Endothelial cell of umbilical vein (primary cell): ENCODE measurements around the gene PACSIN2. TPM values are rescaled to one million over a fixed set of nuclear protein-coding genes. Genes with fewer than 3 reads are reported as not detected.

Experiments used
- BruUV-seq: library from RNA; stranded (reverse); fragments of 400-500 nt; replicated peaks from 2 replicates; lab custom pipeline; 2021; lab: Mats Ljungman, UMichigan
- CTCF ChIA-PET: fragments of 300-600, 350-600 bp; sonication (Branson Sonifier 250); formaldehyde crosslinking; loops from one replicate; lab custom pipeline; 2021; ENCODE audit warnings: antibody characterized with exemption, inconsistent platforms; lab: Charles Lee
- POLR2A ChIA-PET: fragments of 300-600, 350-600 bp; sonication (Branson Sonifier 250); formaldehyde crosslinking; loops from one replicate; lab custom pipeline; 2021; ENCODE audit warnings: antibody characterized with exemption, inconsistent platforms; lab: Charles Lee
- DNase-seq: peaks from one replicate; pipeline ENCODE4 v3.0.0-alpha.2; 2011; ENCODE audit warnings: low read depth, low spot score
- FAIRE-seq: peaks from 2 replicates; lab custom pipeline; 2011; peaks lifted over from hg19 to GRCh38; lab: Jason Lieb, UNC
- H2AFZ ChIP-seq: 2 replicates; pipeline ENCODE4 v1.6.0; 2012; ENCODE audit warnings: low read depth, low read length, control low read depth, inconsistent platforms
- H3K27ac ChIP-seq: 2 replicates; pipeline ENCODE4 v1.5.1; 2011; ENCODE audit warnings: low read depth, mild to moderate bottlenecking, control low read depth, low read length, moderate library complexity; ENCODE audit not compliant: insufficient read depth
- H3K27me3 ChIP-seq, 2 experiments: 2 replicates each; pipeline versions ENCODE4 v1.6.0 to v1.6.1; 2011; ENCODE audit warnings: low read length in 2 of 2, mixed read lengths in 1 of 2; ENCODE audit not compliant: control insufficient read depth in 2 of 2, insufficient read depth in 2 of 2
- H3K36me3 ChIP-seq, 2 experiments: 2 replicates in 1 of 2; 3 replicates in 1 of 2; pipeline ENCODE4 v1.5.1; 2011; ENCODE audit warnings: low read length in 2 of 2, mild to moderate bottlenecking in 1 of 2, moderate library complexity in 1 of 2; ENCODE audit not compliant: control insufficient read depth in 2 of 2, insufficient read depth in 2 of 2; ENCODE audit errors: extremely low read depth in 1 of 2
- H3K4me1 ChIP-seq: 3 replicates; pipeline ENCODE4 v1.5.1; 2011; ENCODE audit warnings: mild to moderate bottlenecking, low read length; ENCODE audit not compliant: control insufficient read depth, insufficient read depth; ENCODE audit errors: extremely low read depth
- H3K4me2 ChIP-seq: 2 replicates; pipeline ENCODE4 v1.6.1; 2011; ENCODE audit warnings: low read length, control low read depth, mixed read lengths; ENCODE audit not compliant: insufficient read depth
- H3K4me3 ChIP-seq, 3 experiments: fragments of 200-600 bp in 1 of 3; sonication (generic), shearing (Covaris generic) in 1 of 3; replicated peaks in 1 of 3; 2 replicates each; pipeline ENCODE4 v1.5.1; 2011 to 2016; ENCODE audit warnings: control low read depth in 3 of 3, low read length in 3 of 3, mild to moderate bottlenecking in 2 of 3, inconsistent platforms in 1 of 3, low read depth in 1 of 3, moderate library complexity in 1 of 3; ENCODE audit not compliant: insufficient read depth in 1 of 3
- H3K79me2 ChIP-seq: 2 replicates; pipeline ENCODE4 v1.6.0; 2012; ENCODE audit warnings: low read length, inconsistent platforms; ENCODE audit not compliant: control insufficient read depth, insufficient read depth
- H3K9ac ChIP-seq: replicated peaks from 2 replicates; pipeline ENCODE3; 2011; ENCODE audit warnings: low read length, control low read depth; ENCODE audit not compliant: insufficient read depth; ENCODE audit errors: extremely low read depth
- H3K9me1 ChIP-seq: replicated peaks from 3 replicates; pipeline ENCODE4 v1.6.0; 2011; ENCODE audit warnings: mild to moderate bottlenecking, low read length; ENCODE audit not compliant: control insufficient read depth, insufficient read depth; ENCODE audit errors: extremely low read depth
- H3K9me3 ChIP-seq: replicated peaks from 2 replicates; pipeline ENCODE4 v1.5.1; 2012; ENCODE audit warnings: low read length, inconsistent platforms; ENCODE audit not compliant: control insufficient read depth, insufficient read depth
- H4K20me1 ChIP-seq: replicated peaks from 2 replicates; pipeline ENCODE3; 2011; ENCODE audit warnings: mild to moderate bottlenecking, low read length; ENCODE audit not compliant: control insufficient read depth, insufficient read depth; ENCODE audit errors: extremely low read depth
- EZH2 ChIP-seq: IDR thresholded peaks from 2 replicates; pipeline ENCODE4 v1.6.1; 2012; ENCODE audit warnings: borderline replicate concordance, low read depth, mild to moderate bottlenecking, moderate library complexity, low read length, inconsistent platforms; ENCODE audit not compliant: severe bottlenecking
- FOS ChIP-seq: IDR thresholded peaks from 2 replicates; pipeline ENCODE4 v1.6.1; 2011; ENCODE audit warnings: mild to moderate bottlenecking, low read length, moderate library complexity, borderline replicate concordance; ENCODE audit not compliant: insufficient read depth
- GATA2 ChIP-seq: IDR thresholded peaks from 2 replicates; pipeline ENCODE4 v1.7.0; 2011; ENCODE audit warnings: low read depth, mild to moderate bottlenecking, moderate library complexity, mixed read lengths, low read length; ENCODE audit not compliant: insufficient read length, insufficient read depth
- JUN ChIP-seq: IDR thresholded peaks from 2 replicates; pipeline ENCODE4 v1.6.1; 2011; ENCODE audit warnings: borderline replicate concordance, low read depth; ENCODE audit not compliant: insufficient read length, insufficient read depth
- MYC ChIP-seq: IDR thresholded peaks from one replicate; pipeline ENCODE4 v1.6.1; 2011; ENCODE audit warnings: mild to moderate bottlenecking, low read depth, low read length
- POLR2A ChIP-seq: IDR thresholded peaks from 2 replicates; pipeline ENCODE4 v1.6.1; 2012; ENCODE audit warnings: low read depth, mild to moderate bottlenecking, control low read depth, low read length
- POLR2AphosphoS5 ChIP-seq: IDR thresholded peaks from 2 replicates; pipeline ENCODE4 v1.6.1; 2012; ENCODE audit warnings: low read depth, mild to moderate bottlenecking, control low read depth, low read length, moderate library complexity; ENCODE audit not compliant: insufficient read depth
- dilution Hi-C: fragments of 300-500 bp; cut with MboI; formaldehyde crosslinking; loops from one replicate; pipeline ENCODE4 v1.15.0; 2019; ENCODE audit warnings: low sequenced_read_pairs; ENCODE audit not compliant: extremely low pct_ligation_motif_present
- intact Hi-C: fragments of 100-400 bp; cut with micrococcal nuclease; formaldehyde crosslinking; loops from one replicate; pipeline ENCODE4 v1.10.0; 2022
- polyA plus RNA-seq, 4 experiments: library from polyadenylated mRNA; depleted of rRNA in 3 of 4; stranded (reverse) in 3 of 4; unstranded in 1 of 4; fragments of >200 nt; gene quantifications; 2 replicates each; pipeline versions ENCODE4 v1.2.1 to v1.2.3, GENCODE V29; 2011 to 2012; ENCODE audit warnings: missing spikeins in 1 of 4
- total RNA-seq: library from RNA; stranded (reverse); gene quantifications from 2 replicates; pipeline ENCODE4 v1.2.3, GENCODE V29; 2021
- TF ChIP-seq, protein P1 (sequence below), 2 donors: IDR thresholded peaks; 1 replicate in 1 of 2; 2 replicates in 1 of 2; pipeline ENCODE4 v1.5.1; 2011; ENCODE audit warnings: low read length in 2 of 2, mild to moderate bottlenecking in 2 of 2, moderate library complexity in 2 of 2, control low read depth in 1 of 2, inconsistent platforms in 1 of 2, low read depth in 1 of 2; ENCODE audit not compliant: insufficient read depth in 1 of 2; ENCODE audit errors: extremely low read depth in 1 of 2
- TF ChIP-seq, protein P2 (sequence below): IDR thresholded peaks from 2 replicates; pipeline ENCODE4 v1.6.1; 2011; ENCODE audit not compliant: insufficient read depth, insufficient read length

PACSIN2 gene
- total and polyA plus RNA-seq, 2 donors (not counting 3 experiments of a cell fraction or from before 2014, with no cell fraction given), result 46.2 to 64.5 TPM

DNA sequence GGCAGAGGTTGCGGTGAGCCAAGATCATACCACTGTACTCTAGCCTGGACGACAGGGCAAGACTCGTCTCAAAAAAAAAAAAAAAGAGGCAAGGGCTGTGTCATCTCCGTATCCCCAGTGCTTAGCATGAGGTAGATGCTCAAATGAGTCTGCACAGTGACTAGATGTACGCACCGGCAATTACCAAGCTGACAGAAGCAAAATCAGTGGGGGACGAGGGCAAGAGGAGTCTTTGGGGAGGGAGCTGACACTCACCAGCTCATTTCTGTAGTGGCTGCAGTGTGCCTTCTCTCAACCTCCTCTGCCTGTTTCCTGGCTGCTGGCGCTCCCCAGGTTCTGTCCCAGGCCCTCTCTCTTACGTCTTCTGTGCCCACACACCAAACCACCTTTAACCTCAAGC, 69.9 kb downstream of the PACSIN2 start:
- H3K9me1 ChIP-seq, result no peaks in the 10 kb centered on the region
- BruUV-seq, result no TSS peak
- H2AFZ ChIP-seq, result no peak overlapping the region
- no peaks in the 10 kb centered on the region for H3K27me3 ChIP-seq
- no peak for DNase-seq
- no peak overlapping the region for H3K27ac ChIP-seq
- POLR2A ChIA-PET, result interaction anchor here (0.7 kb wide), 1 partner anchor 71 kb away, joined by 5 read pairs; no protein-coding TSS in a partner anchor
- no peak overlapping the region for H3K4me2 ChIP-seq
- no peak overlapping the region for H3K4me3 ChIP-seq
- intact Hi-C loops (no loop called here), dilution Hi-C loops (no loop called here)
- no peak for TF ChIP-seq POLR2AphosphoS5
- no peak for TF ChIP-seq GATA2
- TF ChIP-seq, protein P1, sequence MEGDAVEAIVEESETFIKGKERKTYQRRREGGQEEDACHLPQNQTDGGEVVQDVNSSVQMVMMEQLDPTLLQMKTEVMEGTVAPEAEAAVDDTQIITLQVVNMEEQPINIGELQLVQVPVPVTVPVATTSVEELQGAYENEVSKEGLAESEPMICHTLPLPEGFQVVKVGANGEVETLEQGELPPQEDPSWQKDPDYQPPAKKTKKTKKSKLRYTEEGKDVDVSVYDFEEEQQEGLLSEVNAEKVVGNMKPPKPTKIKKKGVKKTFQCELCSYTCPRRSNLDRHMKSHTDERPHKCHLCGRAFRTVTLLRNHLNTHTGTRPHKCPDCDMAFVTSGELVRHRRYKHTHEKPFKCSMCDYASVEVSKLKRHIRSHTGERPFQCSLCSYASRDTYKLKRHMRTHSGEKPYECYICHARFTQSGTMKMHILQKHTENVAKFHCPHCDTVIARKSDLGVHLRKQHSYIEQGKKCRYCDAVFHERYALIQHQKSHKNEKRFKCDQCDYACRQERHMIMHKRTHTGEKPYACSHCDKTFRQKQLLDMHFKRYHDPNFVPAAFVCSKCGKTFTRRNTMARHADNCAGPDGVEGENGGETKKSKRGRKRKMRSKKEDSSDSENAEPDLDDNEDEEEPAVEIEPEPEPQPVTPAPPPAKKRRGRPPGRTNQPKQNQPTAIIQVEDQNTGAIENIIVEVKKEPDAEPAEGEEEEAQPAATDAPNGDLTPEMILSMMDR (IDR thresholded peaks at IDR 0.05; ENCODE audit: extremely low read depth in 1 of 2, insufficient read depth in 1 of 2, low read depth in 1 of 2, low read length in 2 of 2), result no peak
- TF ChIP-seq EZH2, result no peak
- no peak for TF ChIP-seq JUN
- no peak for TF ChIP-seq MYC
- TF ChIP-seq FOS, result no peak
- TF ChIP-seq POLR2A, result no peak
- TF ChIP-seq, protein P2, sequence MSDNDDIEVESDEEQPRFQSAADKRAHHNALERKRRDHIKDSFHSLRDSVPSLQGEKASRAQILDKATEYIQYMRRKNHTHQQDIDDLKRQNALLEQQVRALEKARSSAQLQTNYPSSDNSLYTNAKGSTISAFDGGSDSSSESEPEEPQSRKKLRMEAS, result no peak
- no peaks in the 10 kb centered on the region for H3K9me3 ChIP-seq
- CTCF ChIA-PET, result interaction anchor here (1.0 to 1.5 kb wide), 3 partner anchors 20 to 77 kb away, joined by 3 read pairs; no protein-coding TSS in a partner anchor
- peaks cover 17% of the 10 kb centered on the region for H3K79me2 ChIP-seq
- peaks cover 29% of the 10 kb centered on the region for H3K4me1 ChIP-seq
- no peaks in the 10 kb centered on the region for H4K20me1 ChIP-seq
- H3K36me3 ChIP-seq, result no peaks in the 10 kb centered on the region
- FAIRE-seq, result no peak
- H3K9ac ChIP-seq, result no peak overlapping the region
